HG03139 (cell line): ENCODE data around the gene C22orf15.

Experiments
- ATAC-seq: cut with Tn5 transposase; IDR thresholded peaks from one replicate; pipeline ENCODE4 v1.9.1; 2021; ENCODE audit not compliant: unreplicated experiment

C22orf15 gene

GRCh38 chr22:23750714-23751440, 11.9 kb upstream of the C22orf15 start, which contains the start of gene ZNF70:
TSS of gene ZNF70 (minus strand) at chr22:23751112. CDS start at chr22:23745140, 5,972 bp downstream.
- ATAC-seq, result peak; percentile 57

GRCh38 chr22:23751441-23751996, 11.3 kb upstream of the C22orf15 start:
- ATAC-seq, result no peak

- no peak for ATAC-seq
Measured at GRCh38 chr22:23752090-23752691, 10.6 kb upstream of the C22orf15 start.

GRCh38 chr22:23752750-23753149, 10.0 kb upstream of the C22orf15 start:
- ATAC-seq, result no peak

DNA sequence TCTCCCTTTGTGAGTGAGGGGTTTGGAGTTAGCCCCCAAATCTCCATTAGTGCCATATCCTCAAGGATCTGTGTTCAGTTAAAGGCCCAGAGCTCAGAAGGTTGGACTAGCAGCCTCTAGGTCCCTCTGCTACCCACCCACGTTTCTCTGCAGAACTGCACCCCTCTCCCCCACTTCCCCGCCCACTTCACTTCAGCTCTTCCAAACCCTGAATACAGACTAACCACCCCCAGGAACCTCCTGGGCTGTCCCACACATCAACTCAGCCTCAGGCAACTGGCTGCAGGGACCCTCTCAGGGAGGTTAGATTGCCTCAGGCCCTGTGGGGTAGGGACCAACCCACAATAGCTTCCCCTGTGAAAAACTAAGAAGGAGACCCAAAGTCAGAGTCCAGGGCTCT, 9.4 kb upstream of the C22orf15 start:
- ATAC-seq, result no peak

GRCh38 chr22:23754220-23754919, 8.4 kb upstream of the C22orf15 start, which contains the start of gene VPREB3:
TSS of gene VPREB3 (minus strand) at chr22:23754425. CDS start at chr22:23754363, 62 bp downstream.
- no peak for ATAC-seq

GRCh38 chr22:23754980-23755636, 7.7 kb upstream of the C22orf15 start:
- ATAC-seq, result no peak

GRCh38 chr22:23755711-23756110, 7.1 kb upstream of the C22orf15 start:
- ATAC-seq, result no peak

DNA sequence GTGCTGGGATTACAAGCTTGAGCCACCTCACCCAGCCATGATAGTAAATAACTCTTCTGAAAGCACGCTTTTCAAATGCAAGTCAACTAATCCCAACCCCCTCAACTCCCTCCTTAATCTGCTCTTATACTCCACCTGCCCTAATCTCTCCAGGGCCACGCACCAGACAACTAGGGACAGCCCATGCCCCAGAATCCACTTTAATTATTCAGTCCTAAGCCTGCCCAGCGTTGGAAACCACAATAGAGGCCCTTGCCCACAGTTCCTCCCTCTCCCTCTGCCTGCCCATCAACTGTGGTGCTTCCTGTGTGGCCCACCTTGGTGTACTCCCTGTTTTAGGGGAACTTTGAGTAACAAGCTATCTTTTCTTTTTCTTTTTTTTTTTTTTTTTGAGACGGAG, 5.9 kb upstream of the C22orf15 start:
- ATAC-seq, result no peak

DNA sequence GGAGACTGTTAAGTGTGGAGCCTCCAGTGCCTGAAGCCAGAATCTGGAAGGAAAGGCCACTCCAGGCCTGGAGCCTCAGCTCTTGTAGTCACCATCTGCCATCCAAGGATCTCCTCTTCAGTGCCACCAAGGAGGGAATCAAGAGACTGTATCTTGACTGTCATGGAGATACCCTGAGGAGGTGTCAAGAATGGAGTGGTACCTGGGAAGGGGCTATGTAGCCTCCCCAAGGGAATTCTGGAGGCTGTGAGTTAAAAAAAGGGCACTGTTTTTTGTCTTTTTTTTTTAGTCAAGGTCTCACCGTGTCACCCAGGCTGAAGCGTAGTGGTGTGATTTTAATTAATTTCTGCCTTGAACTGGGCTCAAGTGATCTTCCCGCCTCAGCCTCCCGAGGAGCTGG, 3.2 kb upstream of the C22orf15 start:
- no peak for ATAC-seq

- no peak for ATAC-seq
Measured at GRCh38 chr22:23760056-23760455, 2.7 kb upstream of the C22orf15 start.

DNA sequence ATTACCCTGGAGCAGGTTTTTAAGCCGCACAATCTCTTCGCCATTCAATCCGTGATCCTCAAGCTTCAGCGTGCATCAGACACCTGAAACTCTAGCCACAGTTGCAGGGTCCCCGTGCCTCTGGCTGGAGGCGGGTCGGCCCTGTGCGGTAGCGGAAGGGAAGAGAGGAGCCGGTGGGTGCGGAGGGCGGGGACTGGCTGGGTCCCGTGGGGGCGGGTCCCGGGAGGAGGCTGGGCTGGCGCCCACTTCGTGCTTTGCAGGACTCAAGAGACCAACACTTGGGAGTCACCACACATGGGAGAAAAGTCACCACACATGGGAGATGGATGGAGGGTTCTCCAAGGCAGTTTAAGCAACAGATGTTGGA, 772 bp downstream of the C22orf15 start:
- no peak for ATAC-seq

GRCh38 chr22:23763954-23764353, 1.2 kb downstream of the C22orf15 start:
- no peak for ATAC-seq

DNA sequence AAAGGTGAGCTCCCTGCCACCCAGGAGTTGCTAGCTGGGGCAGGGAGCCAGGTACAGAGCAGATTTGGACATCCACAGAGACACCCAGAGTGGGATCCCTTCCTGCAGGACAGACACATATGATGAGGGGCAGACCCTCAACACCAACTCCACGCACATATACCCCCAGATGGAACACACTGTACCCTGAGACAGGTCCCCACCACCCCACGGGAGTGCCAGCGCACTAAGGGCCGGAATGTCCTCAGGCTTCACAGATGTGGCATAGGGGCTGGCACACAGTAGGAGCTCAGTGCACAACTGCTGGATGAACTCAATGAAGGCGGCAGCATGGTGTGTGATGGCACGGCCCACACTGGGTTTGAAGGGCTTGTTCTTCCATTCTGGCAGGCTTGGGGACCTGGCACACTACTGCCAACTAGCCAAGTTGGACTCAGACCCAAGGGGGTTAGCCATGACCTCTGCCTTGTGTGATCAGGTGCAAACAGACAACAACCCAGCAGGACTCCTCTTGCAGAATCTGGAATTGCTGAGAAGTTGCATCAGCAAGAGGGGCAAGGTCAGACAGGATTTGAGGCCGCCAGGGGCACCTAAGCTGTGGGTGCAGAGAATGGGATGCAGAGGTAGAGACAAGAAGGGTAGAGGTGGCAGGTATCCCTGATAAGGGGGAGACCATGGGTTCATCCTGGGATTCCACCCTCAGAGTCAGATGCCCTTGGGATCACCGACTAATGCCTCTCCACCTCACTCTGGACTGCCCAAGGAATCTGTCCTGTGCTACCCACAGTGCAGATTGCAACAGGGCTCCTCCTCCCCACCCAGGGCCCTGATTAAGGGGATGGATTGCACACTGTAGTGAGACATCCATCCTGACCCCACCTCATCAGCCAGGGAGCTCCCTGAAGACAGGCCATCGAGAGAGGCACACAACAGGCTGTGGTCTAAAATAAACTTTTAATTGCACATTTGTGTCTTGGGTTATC, 2.4 kb downstream of the C22orf15 start:
- no peak for ATAC-seq

DNA sequence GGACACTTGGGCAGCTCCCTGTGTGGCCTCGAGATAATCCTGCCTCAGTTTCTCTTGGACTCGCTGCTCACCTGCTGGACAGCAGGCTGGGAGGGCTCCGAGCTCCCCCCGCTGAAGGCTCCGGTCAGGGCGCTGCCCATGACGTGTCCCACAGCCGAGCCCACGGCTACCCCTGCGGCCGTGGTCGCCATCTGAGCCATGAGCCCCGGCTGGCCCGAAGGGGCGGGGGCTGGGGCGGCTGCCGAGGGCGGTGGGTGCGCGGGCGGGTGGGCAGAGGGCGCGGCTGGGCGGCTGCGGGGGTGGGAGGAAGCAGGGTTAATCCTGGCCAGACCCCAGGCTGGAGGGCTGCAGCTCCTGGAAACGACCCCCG, 4.5 kb downstream of the C22orf15 start:
- ATAC-seq, result no peak

GRCh38 chr22:23767673-23768548, 5.1 kb downstream of the C22orf15 start, which contains the start of gene CHCHD10:
TSS of gene CHCHD10 (minus strand) at chr22:23767972. CDS start at chr22:23767874, 98 bp downstream.
- no peak for ATAC-seq

DNA sequence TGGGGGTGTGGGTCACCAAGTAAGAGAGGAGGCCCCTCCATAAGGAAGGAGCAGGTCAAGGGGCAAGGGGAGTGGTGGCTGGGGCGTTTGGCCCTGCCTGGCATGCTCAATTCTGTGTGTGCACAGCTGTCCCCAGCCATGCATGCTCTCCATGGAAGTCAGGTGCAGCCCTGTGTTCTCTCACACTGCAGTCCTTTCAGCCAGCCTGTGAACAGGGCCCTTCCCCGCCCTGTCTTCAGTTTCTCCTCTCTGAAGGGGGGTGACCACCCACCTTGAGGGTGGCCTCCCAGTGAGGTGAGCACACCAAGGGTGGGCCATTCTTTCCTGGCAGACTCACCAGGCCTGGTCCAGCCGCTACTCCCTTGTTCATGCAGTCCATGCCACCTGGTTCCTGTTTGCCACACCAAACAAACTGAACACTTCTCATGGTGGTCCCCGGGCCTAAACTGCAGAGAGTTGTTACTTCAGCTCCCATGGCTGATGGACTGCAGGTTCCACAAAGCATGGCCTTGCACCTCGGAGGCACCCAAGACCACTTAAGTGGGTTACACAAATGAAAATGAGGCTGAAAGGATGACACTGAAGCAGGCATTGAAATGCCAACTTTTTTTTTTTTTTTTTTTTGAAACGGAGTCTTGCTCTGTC, 6.7 kb downstream of the C22orf15 start:
- ATAC-seq, result no peak

DNA sequence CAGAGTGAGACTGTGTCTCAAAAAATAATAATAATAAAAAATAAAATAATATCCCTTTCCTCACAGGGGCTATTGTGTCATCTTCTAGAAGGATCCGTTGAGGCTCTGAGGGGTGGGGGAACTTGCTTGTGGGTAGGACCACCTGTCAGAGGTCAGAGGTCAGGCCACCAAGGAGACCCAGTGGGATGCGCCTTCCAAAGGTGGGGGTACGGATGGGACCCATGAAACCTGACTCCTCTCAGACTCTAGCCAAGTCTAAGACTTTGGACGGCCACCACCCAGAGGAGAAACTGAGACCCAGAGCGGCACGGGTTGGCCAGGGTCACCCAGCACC, 9.5 kb downstream of the C22orf15 start:
- ATAC-seq, result no peak
